PC-3 (cell line): Measurements from ENCODE around the gene PSMD1. TPM values are rescaled to one million over a fixed set of nuclear protein-coding genes. Genes with fewer than 3 reads are reported as not detected.

Experiments
- ATAC-seq: fragments of 200-7000 bp; cut with Tn5 transposase; 2 replicates; pipeline ENCODE4 v1.9.1; 2020; ENCODE audit warnings: mild to moderate bottlenecking, moderate library complexity
- BruUV-seq: library from RNA; stranded (reverse); fragments of 400-500 nt; replicated peaks from 2 replicates; lab custom pipeline; 2021; lab: Mats Ljungman, UMichigan
- CTCF ChIA-PET: fragments of 300-600 bp; sonication (Branson Sonifier 250); formaldehyde crosslinking; loops from one replicate; lab custom pipeline; 2022; ENCODE audit warnings: antibody characterized with exemption; lab: Charles Lee
- POLR2A ChIA-PET: fragments of 300-600 bp; sonication (Branson Sonifier 250); formaldehyde crosslinking; loops from one replicate; lab custom pipeline; 2022; ENCODE audit warnings: antibody characterized with exemption; ENCODE audit not compliant: unreplicated experiment; lab: Charles Lee
- DNase-seq: peaks from one replicate; pipeline ENCODE4 v3.0.0-alpha.2; 2015
- H2AFZ ChIP-seq: fragments of 300-600 bp; sonication (generic); 2 replicates; pipeline ENCODE4 v1.6.0; 2016; ENCODE audit warnings: antibody characterized with exemption, low read length
- H3F3A ChIP-seq: fragments of 300-600 bp; sonication (generic); one replicate; pipeline ENCODE4 v1.6.0; 2017; ENCODE audit warnings: antibody characterized with exemption, low read length, control low read depth, mild to moderate bottlenecking; ENCODE audit not compliant: unreplicated experiment
- H3K27ac ChIP-seq: fragments of 300-600 bp; sonication (generic); 2 replicates; pipeline ENCODE4 v1.5.1; 2016; ENCODE audit warnings: mild to moderate bottlenecking, low read length
- H3K27me3 ChIP-seq: fragments of 300-600 bp; sonication (generic); 2 replicates; pipeline ENCODE4 v1.6.1; 2016; ENCODE audit warnings: low read length, mixed read lengths
- H3K36me3 ChIP-seq: fragments of 300-600 bp; sonication (generic); 2 replicates; pipeline ENCODE4 v1.6.1; 2016; ENCODE audit warnings: low read depth, mixed run types, low read length, mixed read lengths
- H3K4me1 ChIP-seq: fragments of 300-600 bp; sonication (generic); 2 replicates; pipeline ENCODE4 v1.5.1; 2016; ENCODE audit warnings: low read length; ENCODE audit not compliant: insufficient read depth
- H3K4me2 ChIP-seq: fragments of 300-600 bp; sonication (generic); 2 replicates; pipeline ENCODE4 v1.6.0; 2016; ENCODE audit warnings: low read length
- H3K4me3 ChIP-seq: fragments of 300-600 bp; sonication (generic); 2 replicates; pipeline ENCODE4 v1.5.1; 2016; ENCODE audit warnings: mild to moderate bottlenecking, low read length, mixed read lengths
- H3K79me2 ChIP-seq: fragments of 300-600 bp; sonication (generic); 2 replicates; pipeline ENCODE4 v1.6.1; 2017; ENCODE audit warnings: low read length, mixed read lengths
- H3K9ac ChIP-seq: fragments of 300-600 bp; sonication (generic); 2 replicates; pipeline ENCODE4 v1.6.0; 2016; ENCODE audit warnings: mild to moderate bottlenecking, low read length
- H3K9me2 ChIP-seq: fragments of 300-600 bp; sonication (generic); replicated peaks from 2 replicates; pipeline ENCODE4 v1.6.1; 2016; ENCODE audit warnings: mixed run types, low read length, mixed read lengths
- H3K9me3 ChIP-seq: fragments of 300-600 bp; sonication (generic); 2 replicates; pipeline ENCODE4 v1.6.1; 2016; ENCODE audit warnings: low read length, mixed read lengths
- H4K20me1 ChIP-seq: fragments of 300-600 bp; sonication (generic); 2 replicates; pipeline ENCODE4 v1.6.1; 2016; ENCODE audit warnings: low read length, mixed read lengths
- CTCF ChIP-seq: fragments of 300-600 bp; sonication (generic); conservative IDR thresholded peaks from 2 replicates; pipeline ENCODE4 v1.5.1; 2017; ENCODE audit warnings: antibody characterized with exemption, low read depth, mild to moderate bottlenecking, low read length
- EZH2 ChIP-seq: fragments of 300-600 bp; sonication (generic); IDR thresholded peaks from one replicate; pipeline ENCODE4 v1.6.1; 2017; ENCODE audit warnings: antibody characterized with exemption, mild to moderate bottlenecking, low read length; ENCODE audit not compliant: unreplicated experiment
- EZH2phosphoT487 ChIP-seq: fragments of 300-600 bp; sonication (generic); IDR thresholded peaks from 2 replicates; pipeline ENCODE4 v1.6.1; 2018; ENCODE audit warnings: mild to moderate bottlenecking, antibody characterized with exemption, low read length, borderline replicate concordance
- intact Hi-C: fragments of 100-400 bp; cut with micrococcal nuclease; formaldehyde crosslinking; loops from 2 replicates; pipeline ENCODE4 v1.9.0; 2023
- total RNA-seq: library from RNA; depleted of rRNA; stranded (reverse); fragments of >200 nt; gene quantifications from 2 replicates; pipeline ENCODE4 v1.2.3, GENCODE V29; 2014

The PSMD1 gene
- total RNA-seq, 1 experiment from 2014 or later, result 154 TPM

- CTCF ChIA-PET, result no interaction called here
- Histone ChIP-seq H3K9me2 (no peaks in the 10 kb centered on the region), H3K27ac (no peak overlapping the region), H3K79me2 (no peaks in the 10 kb centered on the region), H3K27me3 (peaks cover 6% of the 10 kb centered on the region), H2AFZ (no peak overlapping the region), H3K9ac (no peak overlapping the region), H3K4me3 (no peak overlapping the region), H3K9me3 (no peaks in the 10 kb centered on the region), H3F3A (no peaks in the 10 kb centered on the region), H3K4me1 (no peaks in the 10 kb centered on the region), H3K4me2 (no peak overlapping the region), H4K20me1 (no peaks in the 10 kb centered on the region), H3K36me3 (no peaks in the 10 kb centered on the region)
- intact Hi-C loops, result no loop called here
- DNase-seq (no peak), ATAC-seq (no peak)
- POLR2A ChIA-PET, result no interaction called here
- TF ChIP-seq EZH2 (no peak), CTCF (no peak), EZH2phosphoT487 (no peak)
- no TSS peak for BruUV-seq
These were observed 46.4 kb upstream of the PSMD1 start for GRCh38 chr2:231010201-231010730.

GRCh38 chr2:231011526-231011925 lies 45.1 kb upstream of the PSMD1 start:
- Histone ChIP-seq H3K9me3 (no peaks in the 10 kb centered on the region), H2AFZ (no peak overlapping the region), H3K4me1 (no peaks in the 10 kb centered on the region), H3K4me2 (no peak overlapping the region), H3F3A (no peaks in the 10 kb centered on the region), H3K9me2 (no peaks in the 10 kb centered on the region), H4K20me1 (no peaks in the 10 kb centered on the region), H3K79me2 (no peaks in the 10 kb centered on the region), H3K4me3 (no peak overlapping the region), H3K9ac (no peak overlapping the region), H3K36me3 (no peaks in the 10 kb centered on the region), H3K27me3 (peaks cover 6% of the 10 kb centered on the region), H3K27ac (no peak overlapping the region)
- DNase-seq (no peak), ATAC-seq (no peak)
- ChIA-PET CTCF (no interaction called here), POLR2A (no interaction called here)
- no TSS peak for BruUV-seq
- TF ChIP-seq CTCF (no peak), EZH2 (no peak), EZH2phosphoT487 (no peak)
- intact Hi-C loops, result no loop called here

GRCh38 chr2:231012463-231012862 lies 44.2 kb upstream of the PSMD1 start:
- H3K9me3 ChIP-seq, result no peaks in the 10 kb centered on the region
- H3K4me3 ChIP-seq, result no peak overlapping the region
- H3K9me2 ChIP-seq, result no peaks in the 10 kb centered on the region
- peaks cover 11% of the 10 kb centered on the region for H3K27me3 ChIP-seq
- no peaks in the 10 kb centered on the region for H3F3A ChIP-seq
- ATAC-seq (no peak), DNase-seq (no peak)
- ChIA-PET POLR2A (no interaction called here), CTCF (interaction anchor here (0.5 kb wide), 1 partner anchor 854 kb away, joined by 3 read pairs; no protein-coding TSS in a partner anchor)
- no peaks in the 10 kb centered on the region for H3K79me2 ChIP-seq
- no peak overlapping the region for H3K27ac ChIP-seq
- no peak overlapping the region for H3K9ac ChIP-seq
- H4K20me1 ChIP-seq, result no peaks in the 10 kb centered on the region
- intact Hi-C loops, result no loop called here
- no peak for TF ChIP-seq EZH2phosphoT487
- TF ChIP-seq EZH2, result no peak
- TF ChIP-seq CTCF, result no peak
- H3K4me2 ChIP-seq, result no peak overlapping the region
- BruUV-seq, result no TSS peak
- H2AFZ ChIP-seq, result no peak overlapping the region
- no peaks in the 10 kb centered on the region for H3K36me3 ChIP-seq
- no peaks in the 10 kb centered on the region for H3K4me1 ChIP-seq
